Psoas muscle (tissue), 8 donors: ENCODE measurements around the gene FBXW8. TPM values are rescaled to one million over a fixed set of nuclear protein-coding genes. Genes with fewer than 3 reads are reported as not detected.

Experiments used
- ATAC-seq, 4 donors: fragments of 200-7000 bp; cut with Tn5 transposase; one replicate each; pipeline ENCODE4 v1.9.1; 2020; ENCODE audit warnings: moderate library complexity in 3 of 4, mild to moderate bottlenecking in 2 of 4
- DNase-seq, 2 donors: peaks; one replicate each; pipeline ENCODE4 v3.0.0-alpha.2; 2020
- H3K27ac ChIP-seq: fragments of 200-600 bp; one replicate; pipeline ENCODE4 v1.8.0; 2022
- H3K27me3 ChIP-seq, 3 donors: fragments of 200-600 bp in 1 of 3; one replicate each; pipeline versions ENCODE4 v1.6.1 to v1.8.0; 2013 to 2022; ENCODE audit warnings: low read length in 2 of 3, mild to moderate bottlenecking in 2 of 3, moderate library complexity in 1 of 3; ENCODE audit not compliant: insufficient read depth in 3 of 3
- H3K36me3 ChIP-seq, 2 donors: fragments of 200-600 bp in 1 of 2; one replicate each; pipeline versions ENCODE4 v1.6.1 to v1.8.0; 2013 to 2022; ENCODE audit warnings: low read depth in 1 of 2, mild to moderate bottlenecking in 1 of 2, moderate library complexity in 1 of 2; ENCODE audit not compliant: insufficient read depth in 1 of 2
- H3K4me1 ChIP-seq: fragments of 200-600 bp; one replicate; pipeline ENCODE4 v1.8.0; 2022
- H3K4me3 ChIP-seq: fragments of 200-600 bp; one replicate; pipeline ENCODE4 v1.8.0; 2022; ENCODE audit warnings: mild to moderate bottlenecking
- H3K9me3 ChIP-seq: fragments of 200-600 bp; one replicate; pipeline ENCODE4 v1.8.0; 2022
- CTCF ChIP-seq: fragments of 200-600 bp; IDR thresholded peaks from one replicate; pipeline ENCODE4 v1.8.0; 2022; ENCODE audit warnings: antibody characterized with exemption
- WGBS, 3 donors: extraction: QIAGEN DNeasy Blood & Tissue Kit; methylation state at CpG; one replicate each; pipeline versions ENCODE4 v1.1.6 to v1.1.7; 2013; 5-methylcytosine and 5-hydroxymethylcytosine counted together
- intact Hi-C, 2 donors: fragments of 100-400 bp; cut with DNase I; formaldehyde crosslinking; loops; one replicate each; pipeline versions ENCODE4 v1.11.0 to v1.14.2; 2022
- polyA plus RNA-seq, 3 donors: library from polyadenylated mRNA; stranded (reverse); fragments of 200-250 nt; gene quantifications; one replicate each; pipeline ENCODE4 v1.2.3, GENCODE V29; 2013
- total RNA-seq, 4 donors: library from RNA; stranded (reverse); fragmentation: NEBNext Ultra II Directional in 2 of 4; extraction: Animal tissue kit (Norgen Biotek cat#: 25700) in 2 of 4; gene quantifications; one replicate each; pipeline versions ENCODE4 v1.2.1 to v1.2.4, GENCODE V29; 2021 to 2023
- donor health status: healthy with polysubstance abuse.
- donor health status: DM: no; HTN: no; CAD: no; lungs with moderate emphysema.
- donor health status: Bipolar disorder and iron deficiency.
- donor health status: healthy.
- donor health status: DM: yes; HTN: yes; CAD: no.
- donor health status: DM: no; HTN: no; CAD: no.
- donor health status: DM: no; HTN: no; CAD: no.
- donor health status: DM: yes; HTN: yes; CAD: no.

Gene FBXW8
- total and polyA plus RNA-seq, 7 donors = 1.1 to 5.7 (median 3.0) TPM

- intact Hi-C loops = no loop called here
These were observed 105.1 kb downstream of the FBXW8 start for GRCh38 chr12:117015811-117016210.

GRCh38 chr12:117017807-117018206 is 107.1 kb downstream of the FBXW8 start:
- Histone ChIP-seq H3K4me3 (no peak overlapping the region), H3K36me3 (peaks cover 0 to 20% of the 10 kb centered on the region in 2 donors), H3K27me3 (no peaks in the 10 kb centered on the region), H3K4me1 (no peaks in the 10 kb centered on the region), H3K27ac (no peak overlapping the region), H3K9me3 (peaks cover 12% of the 10 kb centered on the region)
- TF ChIP-seq CTCF = no peak
- no peak for ATAC-seq
- DNase-seq = no peak
- WGBS, 3 donors = 85 to 89% (median 86%) methylated on average over 9 of the region's 9 CpGs
- intact Hi-C loops = no loop called here

More at GRCh38 chr12:117015811-117016210, 105.1 kb downstream of the FBXW8 start:
- Histone ChIP-seq H3K36me3 (peaks cover 0 to 36% of the 10 kb centered on the region in 2 donors), H3K9me3 (peaks cover 12% of the 10 kb centered on the region), H3K4me3 (no peak overlapping the region), H3K4me1 (no peaks in the 10 kb centered on the region), H3K27ac (no peak overlapping the region), H3K27me3 (no peaks in the 10 kb centered on the region)
- DNase-seq (no peak), ATAC-seq (no peak)
- TF ChIP-seq CTCF = no peak

- Histone ChIP-seq H3K4me3 (no peak overlapping the region), H3K27me3 (no peaks in the 10 kb centered on the region), H3K36me3 (peaks cover 0 to 15% of the 10 kb centered on the region in 2 donors), H3K4me1 (no peaks in the 10 kb centered on the region), H3K27ac (no peak overlapping the region), H3K9me3 (peaks cover 12% of the 10 kb centered on the region)
- intact Hi-C loops = no loop called here
- ATAC-seq (no peak), DNase-seq (no peak)
- TF ChIP-seq CTCF = no peak
- 87 to 95% (median 90%) methylated on average over 14 of the region's 14 CpGs for WGBS, 3 donors
These were observed 107.5 kb downstream of the FBXW8 start for GRCh38 chr12:117018276-117018675.

GRCh38 chr12:117018685-117019084 is 107.9 kb downstream of the FBXW8 start:
- H3K4me3 ChIP-seq = no peak overlapping the region
- TF ChIP-seq CTCF = no peak
- H3K27me3 ChIP-seq = no peaks in the 10 kb centered on the region
- DNase-seq (no peak), ATAC-seq (no peak)
- H3K27ac ChIP-seq = no peak overlapping the region
- intact Hi-C loops = no loop called here
- peaks cover 12% of the 10 kb centered on the region for H3K9me3 ChIP-seq
- H3K4me1 ChIP-seq = no peaks in the 10 kb centered on the region
- 87 to 92% (median 91%) methylated on average over 3 of the region's 3 CpGs for WGBS, 3 donors
- H3K36me3 ChIP-seq = peaks cover 0 to 16% of the 10 kb centered on the region in 2 donors

- Histone ChIP-seq H3K4me1 (no peaks in the 10 kb centered on the region), H3K36me3 (peaks cover 0 to 25% of the 10 kb centered on the region in 2 donors), H3K27me3 (no peaks in the 10 kb centered on the region), H3K27ac (no peak overlapping the region), H3K9me3 (peaks cover 1% of the 10 kb centered on the region), H3K4me3 (no peak overlapping the region)
- WGBS, 3 donors = 94 to 98% (median 96%) methylated on average over 12 of the region's 12 CpGs
- DNase-seq (no peak), ATAC-seq (no peak)
- intact Hi-C loops = no loop called here
- no peak for TF ChIP-seq CTCF
These were observed 109.1 kb downstream of the FBXW8 start for GRCh38 chr12:117019866-117020265.
